ENCODE data around the gene PLAAT3.

GRCh38 chr11:63641727-63642126 lies 27.5 kb upstream of the PLAAT3 start:
- TF ChIP-seq RAD21 (IDR thresholded peaks at IDR 0.05; ENCODE audit: low read length): no peak; the same call in 1 of the 2 replicates
- TF ChIP-seq SIN3A (IDR thresholded peaks at IDR 0.05; ENCODE audit: borderline replicate concordance, low read depth, low read length): no peak
- no peak for TF ChIP-seq POLR2AphosphoS5 (IDR thresholded peaks at IDR 0.05; ENCODE audit: low read depth, low read length)
- no peak for TF ChIP-seq USF1 (IDR thresholded peaks at IDR 0.05; ENCODE audit: borderline replicate concordance, low read depth)
- no peak for TF ChIP-seq CTCF (IDR thresholded peaks at IDR 0.05)
- TF ChIP-seq MAX (IDR thresholded peaks at IDR 0.05; ENCODE audit: low read depth): no peak
- no peak for TF ChIP-seq GABPA (IDR thresholded peaks at IDR 0.05; ENCODE audit: low read depth)
- no peak for TF ChIP-seq USF2 (IDR thresholded peaks at IDR 0.05; ENCODE audit: borderline replicate concordance, low read depth, low read length)
- no peak for TF ChIP-seq ZBTB33 (IDR thresholded peaks at IDR 0.05; ENCODE audit: borderline replicate concordance, low read depth)
- no peak for TF ChIP-seq RFX5 (IDR thresholded peaks at IDR 0.05; ENCODE audit: low read length)
- no peak for TF ChIP-seq EP300 (IDR thresholded peaks at IDR 0.05; ENCODE audit: borderline replicate concordance in 1 of 2, low read depth in 1 of 2, low read length in 1 of 2)
- TF ChIP-seq TAF1 (IDR thresholded peaks at IDR 0.05; ENCODE audit: borderline replicate concordance, low read depth, low read length): no peak
- no peak for TF ChIP-seq EZH2phosphoT487 (IDR thresholded peaks at IDR 0.05; ENCODE audit: borderline replicate concordance, low read depth)
